Right lobe of liver (tissue), 6 donors: ENCODE data around the gene DUSP5. TPM values are rescaled to one million over a fixed set of nuclear protein-coding genes. Genes with fewer than 3 reads are reported as not detected.

Experiments used
- ATAC-seq, 4 donors: fragments of 200-7000 bp; cut with Tn5 transposase; one replicate each; pipeline ENCODE4 v1.9.1; 2020; ENCODE audit warnings: mild to moderate bottlenecking in 4 of 4, moderate library complexity in 4 of 4
- DNase-seq, 3 donors: peaks; one replicate each; pipeline ENCODE4 v3.0.0-alpha.2; 2020
- H3K27ac ChIP-seq, 3 donors: fragments of 200-600 bp; one replicate each; pipeline ENCODE4 v1.8.0; 2022
- H3K27me3 ChIP-seq, 2 donors: fragments of 200-600 bp; one replicate each; pipeline ENCODE4 v1.8.0; 2022
- H3K36me3 ChIP-seq, 4 donors: fragments of 200-600 bp; sonication (generic) in 1 of 4; one replicate each; pipeline versions ENCODE4 v1.5.1 to v1.8.0; 2017 to 2022; ENCODE audit warnings: control low read depth in 1 of 4
- H3K4me1 ChIP-seq, 4 donors: fragments of 200-600 bp; sonication (generic) in 1 of 4; one replicate each; pipeline versions ENCODE4 v1.5.1 to v1.8.0; 2017 to 2022; ENCODE audit warnings: control low read depth in 1 of 4
- H3K4me3 ChIP-seq, 3 donors: fragments of 200-600 bp; one replicate each; pipeline ENCODE4 v1.8.0; 2022
- H3K9me3 ChIP-seq, 4 donors: fragments of 200-600 bp; sonication (generic) in 1 of 4; one replicate each; pipeline versions ENCODE4 v1.5.1 to v1.8.0; 2017 to 2022; ENCODE audit warnings: control low read depth in 1 of 4
- POLR2A ChIP-seq: fragments of 450-650 bp; IDR thresholded peaks from one replicate; pipeline ENCODE4 v1.6.1; 2017; ENCODE audit warnings: antibody characterized with exemption, mild to moderate bottlenecking
- WGBS: methylation state at CpG from one replicate; pipeline ENCODE4 v1.1.6; 2018; ENCODE audit warnings: low coverage, low lambda C conversion rate; ENCODE audit not compliant: insufficient coverage; ENCODE audit errors: missing lambda C conversion rate; 5-methylcytosine and 5-hydroxymethylcytosine counted together
- intact Hi-C, 2 donors: fragments of 100-400 bp; cut with DNase I; formaldehyde crosslinking; loops; one replicate each; pipeline versions ENCODE4 v1.11.2 to v1.14.1; 2022
- total RNA-seq, 6 experiments: library from RNA; depleted of rRNA in 2 of 6; stranded (reverse); fragments of >200 nt in 2 of 6; fragmentation: NEBNext Ultra II Directional in 3 of 6; extraction: Animal tissue kit (Norgen Biotek cat#: 25700) in 3 of 6; gene quantifications; one replicate each; pipeline versions ENCODE4 v1.1.0 to v1.2.4, GENCODE V29; 2016 to 2023
- TF ChIP-seq, protein P1 (sequence below), 4 donors: fragments of 200-600 bp in 3 of 4; fragments of 450-650 bp in 1 of 4; IDR thresholded peaks; one replicate each; pipeline versions ENCODE4 v1.5.1 to v1.8.0; 2016 to 2022; ENCODE audit warnings: antibody characterized with exemption in 4 of 4, mild to moderate bottlenecking in 2 of 4
- donor health status: DM: no; HTN: yes; CAD: no.
- donor health status: DM: no; HTN: no; CAD: no.
- donor health status: DM: no; HTN: no; CAD: no.
- donor health status: DM: no; HTN: yes; CAD: no.
- donor health status: DM: no; HTN: yes; CAD: no.

DUSP5 gene
- total RNA-seq, 6 experiments from 2014 or later = 2.3 to 47.7 (median 10.8) TPM

DNA sequence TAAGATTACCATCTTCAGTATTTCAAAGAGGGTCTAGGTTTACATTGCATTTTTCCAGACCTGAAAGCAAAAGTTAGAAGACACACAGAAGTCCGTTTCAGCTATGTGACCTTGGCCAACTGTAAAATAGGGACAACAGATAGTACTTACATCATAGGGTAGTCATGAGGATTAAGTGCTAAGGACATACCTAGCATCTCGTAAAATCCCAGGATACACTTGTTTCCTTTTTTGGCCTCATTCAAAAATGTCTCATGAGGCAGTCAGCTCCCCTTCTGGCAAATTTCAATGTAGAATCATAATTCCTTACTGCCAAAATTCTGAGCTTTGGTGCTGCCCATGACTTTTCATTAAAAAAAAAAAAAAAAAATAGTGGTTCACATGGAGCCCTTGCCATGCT lies 6.4 kb upstream of the DUSP5 start:
- no peaks in the 10 kb centered on the region for H3K9me3 ChIP-seq
- ATAC-seq (no peak), DNase-seq (no peak)
- intact Hi-C loops = no loop called here
- peaks cover 0 to under 1% (median 0%) of the 10 kb centered on the region in 4 donors for H3K4me1 ChIP-seq
- WGBS = 50% methylated on average over 1 of the region's 2 CpGs
- no peaks in the 10 kb centered on the region for H3K27me3 ChIP-seq
- no peak for TF ChIP-seq POLR2A
- TF ChIP-seq, protein P1, sequence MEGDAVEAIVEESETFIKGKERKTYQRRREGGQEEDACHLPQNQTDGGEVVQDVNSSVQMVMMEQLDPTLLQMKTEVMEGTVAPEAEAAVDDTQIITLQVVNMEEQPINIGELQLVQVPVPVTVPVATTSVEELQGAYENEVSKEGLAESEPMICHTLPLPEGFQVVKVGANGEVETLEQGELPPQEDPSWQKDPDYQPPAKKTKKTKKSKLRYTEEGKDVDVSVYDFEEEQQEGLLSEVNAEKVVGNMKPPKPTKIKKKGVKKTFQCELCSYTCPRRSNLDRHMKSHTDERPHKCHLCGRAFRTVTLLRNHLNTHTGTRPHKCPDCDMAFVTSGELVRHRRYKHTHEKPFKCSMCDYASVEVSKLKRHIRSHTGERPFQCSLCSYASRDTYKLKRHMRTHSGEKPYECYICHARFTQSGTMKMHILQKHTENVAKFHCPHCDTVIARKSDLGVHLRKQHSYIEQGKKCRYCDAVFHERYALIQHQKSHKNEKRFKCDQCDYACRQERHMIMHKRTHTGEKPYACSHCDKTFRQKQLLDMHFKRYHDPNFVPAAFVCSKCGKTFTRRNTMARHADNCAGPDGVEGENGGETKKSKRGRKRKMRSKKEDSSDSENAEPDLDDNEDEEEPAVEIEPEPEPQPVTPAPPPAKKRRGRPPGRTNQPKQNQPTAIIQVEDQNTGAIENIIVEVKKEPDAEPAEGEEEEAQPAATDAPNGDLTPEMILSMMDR (IDR thresholded peaks at IDR 0.05) = no peak
- H3K4me3 ChIP-seq = no peak overlapping the region
- no peaks in the 10 kb centered on the region for H3K36me3 ChIP-seq
- no peak overlapping the region for H3K27ac ChIP-seq

GRCh38 chr10:110492069-110492822 lies 5.5 kb upstream of the DUSP5 start:
- Histone ChIP-seq H3K36me3 (no peaks in the 10 kb centered on the region), H3K4me1 (peaks cover 0 to 6% (median 0%) of the 10 kb centered on the region in 4 donors), H3K27ac (no peak overlapping the region), H3K27me3 (no peaks in the 10 kb centered on the region), H3K4me3 (no peak overlapping the region), H3K9me3 (no peaks in the 10 kb centered on the region)
- DNase-seq = no peak
- 48% methylated on average over 5 of the region's 5 CpGs for WGBS
- no peak for TF ChIP-seq POLR2A
- TF ChIP-seq, protein P1 (IDR thresholded peaks at IDR 0.05) = no peak
- intact Hi-C loops = no loop called here
- ATAC-seq = no peak

GRCh38 chr10:110493832-110494426 lies 3.8 kb upstream of the DUSP5 start:
- intact Hi-C loops = no loop called here

GRCh38 chr10:110494532-110494931 lies 3.2 kb upstream of the DUSP5 start:
- Histone ChIP-seq H3K4me3 (no peak overlapping the region), H3K36me3 (no peaks in the 10 kb centered on the region), H3K27ac (no peak overlapping the region), H3K4me1 (peaks cover 0 to 6% (median 0%) of the 10 kb centered on the region in 4 donors), H3K27me3 (no peaks in the 10 kb centered on the region), H3K9me3 (no peaks in the 10 kb centered on the region)
- TF ChIP-seq POLR2A = no peak
- TF ChIP-seq, protein P1 (IDR thresholded peaks at IDR 0.05) = no peak
- 40% methylated on average over 1 of the region's 3 CpGs for WGBS
- no peak for ATAC-seq
- intact Hi-C loops = no loop called here
- no peak for DNase-seq

More at GRCh38 chr10:110493832-110494426, 3.8 kb upstream of the DUSP5 start:
- no peak overlapping the region for H3K4me3 ChIP-seq
- DNase-seq (no peak), ATAC-seq (no peak)
- TF ChIP-seq, protein P1 (IDR thresholded peaks at IDR 0.05) = no peak
- no peak for TF ChIP-seq POLR2A
- WGBS = 72% methylated on average over 11 of the region's 11 CpGs
- peaks cover 0 to 6% (median 0%) of the 10 kb centered on the region in 4 donors for H3K4me1 ChIP-seq
- no peaks in the 10 kb centered on the region for H3K9me3 ChIP-seq
- H3K27me3 ChIP-seq = no peaks in the 10 kb centered on the region
- H3K27ac ChIP-seq = no peak overlapping the region
- no peaks in the 10 kb centered on the region for H3K36me3 ChIP-seq
